Fibroblast of pulmonary artery (primary cell): Measurements from ENCODE around the gene SWI5.

Experiments used
- DNase-seq: peaks from one replicate; pipeline ENCODE4 v3.0.0-alpha.2; 2010; ENCODE audit warnings: low read depth
- H3K4me3 ChIP-seq: replicated peaks from 2 replicates; pipeline ENCODE4 v1.5.1; 2011; ENCODE audit warnings: low read depth, mild to moderate bottlenecking, control low read depth, low read length, moderate library complexity
- TF ChIP-seq, protein P1 (sequence below): IDR thresholded peaks from 2 replicates; pipeline ENCODE4 v1.5.1; 2011; ENCODE audit warnings: mild to moderate bottlenecking, control low read depth, low read length, inconsistent platforms; ENCODE audit errors: missing control alignments

The SWI5 gene

DNA sequence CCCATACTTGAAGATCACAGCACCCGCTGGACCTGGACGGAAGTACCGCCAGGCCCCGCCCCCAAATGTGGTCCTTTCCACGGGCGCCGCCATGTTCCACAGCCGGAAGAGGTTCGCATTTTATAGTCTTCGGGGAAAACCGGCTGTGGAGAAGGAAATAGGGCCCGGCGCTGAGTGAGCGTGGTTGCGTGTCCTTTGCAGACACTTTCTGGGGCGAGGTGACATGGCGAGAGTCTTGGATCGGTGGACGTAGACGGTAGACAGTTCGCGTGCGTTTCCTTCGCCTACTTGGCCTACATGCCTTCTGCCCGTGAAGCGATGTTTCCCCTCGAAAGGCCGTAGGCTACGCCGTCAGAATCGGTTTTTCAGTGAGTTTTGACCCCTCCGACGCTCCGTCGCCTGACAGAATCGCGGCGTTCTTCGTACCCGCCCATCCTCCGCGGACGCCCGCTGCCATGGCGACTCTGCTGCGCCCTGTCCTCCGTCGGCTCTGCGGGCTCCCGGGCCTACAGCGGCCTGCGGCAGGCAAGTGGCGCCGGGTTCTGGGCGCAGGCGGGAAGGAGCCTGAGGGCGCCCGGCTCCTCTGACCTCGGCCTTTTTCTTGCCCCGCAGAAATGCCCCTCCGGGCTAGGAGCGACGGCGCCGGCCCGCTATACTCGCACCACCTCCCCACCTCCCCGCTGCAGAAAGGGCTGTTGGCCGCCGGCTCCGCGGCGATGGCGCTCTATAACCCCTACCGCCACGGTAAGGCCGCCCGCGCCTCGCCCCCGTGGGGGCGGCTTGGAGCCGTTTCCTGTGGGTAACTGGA lies 46.5 kb downstream of the SWI5 start, which contains the start of the genes COQ4 and TRUB2:
COQ4 (plus strand) TSS at position 436 of the 808 bp plus-strand sequence; CDS start at position 456, 20 bp downstream.
TRUB2 (minus strand) TSS at position 44 of the 808 bp plus-strand sequence; CDS start at position 5, 39 bp downstream.
- peak; percentile 95 for DNase-seq
- TF ChIP-seq, protein P1, sequence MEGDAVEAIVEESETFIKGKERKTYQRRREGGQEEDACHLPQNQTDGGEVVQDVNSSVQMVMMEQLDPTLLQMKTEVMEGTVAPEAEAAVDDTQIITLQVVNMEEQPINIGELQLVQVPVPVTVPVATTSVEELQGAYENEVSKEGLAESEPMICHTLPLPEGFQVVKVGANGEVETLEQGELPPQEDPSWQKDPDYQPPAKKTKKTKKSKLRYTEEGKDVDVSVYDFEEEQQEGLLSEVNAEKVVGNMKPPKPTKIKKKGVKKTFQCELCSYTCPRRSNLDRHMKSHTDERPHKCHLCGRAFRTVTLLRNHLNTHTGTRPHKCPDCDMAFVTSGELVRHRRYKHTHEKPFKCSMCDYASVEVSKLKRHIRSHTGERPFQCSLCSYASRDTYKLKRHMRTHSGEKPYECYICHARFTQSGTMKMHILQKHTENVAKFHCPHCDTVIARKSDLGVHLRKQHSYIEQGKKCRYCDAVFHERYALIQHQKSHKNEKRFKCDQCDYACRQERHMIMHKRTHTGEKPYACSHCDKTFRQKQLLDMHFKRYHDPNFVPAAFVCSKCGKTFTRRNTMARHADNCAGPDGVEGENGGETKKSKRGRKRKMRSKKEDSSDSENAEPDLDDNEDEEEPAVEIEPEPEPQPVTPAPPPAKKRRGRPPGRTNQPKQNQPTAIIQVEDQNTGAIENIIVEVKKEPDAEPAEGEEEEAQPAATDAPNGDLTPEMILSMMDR = no peak
- H3K4me3 ChIP-seq = peak within 1 kb of the TSS; percentile 83

DNA sequence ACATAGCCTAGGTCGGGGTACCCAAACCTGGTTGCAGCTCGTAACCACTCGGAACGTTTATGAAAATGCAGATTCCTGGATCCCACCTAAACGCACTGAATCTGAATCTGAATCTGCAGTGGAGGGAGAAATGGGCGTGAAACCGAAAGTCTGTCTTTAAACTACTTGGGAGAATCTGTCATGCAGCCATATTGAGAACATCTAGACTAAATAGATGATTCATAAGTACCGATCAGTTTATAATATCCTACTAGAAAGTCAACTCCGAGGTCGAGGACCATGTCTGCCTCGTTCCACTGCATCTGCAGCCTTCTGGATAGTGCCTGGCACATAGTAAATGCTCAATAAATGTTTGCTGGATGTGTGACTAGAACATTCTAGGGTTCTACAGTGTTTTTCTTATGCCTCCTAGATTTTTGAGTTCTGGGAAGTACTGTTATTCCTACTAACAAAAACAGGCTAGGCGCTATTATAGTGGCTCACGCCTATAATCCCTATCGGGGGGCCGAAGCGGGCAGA lies 47.2 kb downstream of the SWI5 start:
- peak overlapping the region; percentile 83 for H3K4me3 ChIP-seq
- TF ChIP-seq, protein P1 = no peak
- DNase-seq = peak; percentile 30

DNA sequence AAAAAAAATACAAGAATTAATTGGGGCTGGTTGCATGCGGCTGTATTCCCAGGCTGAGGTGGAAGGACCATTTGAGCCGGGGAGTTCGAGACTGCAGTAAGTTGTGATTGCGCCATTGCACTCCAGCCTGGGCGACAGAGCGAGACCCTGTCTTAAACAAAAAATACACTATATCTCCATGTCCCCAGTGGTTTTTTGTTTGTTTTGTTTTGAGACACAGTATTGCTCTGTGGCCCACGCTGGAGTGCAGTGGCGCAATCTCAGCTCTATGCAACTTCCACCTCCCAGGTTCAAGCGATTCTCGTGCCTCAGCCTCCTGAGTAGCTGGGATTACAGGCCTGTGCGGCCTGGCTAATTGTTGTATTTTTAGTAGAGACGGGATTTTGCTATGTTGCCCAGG lies 47.7 kb downstream of the SWI5 start:
- no peak for DNase-seq
- peak overlapping the region; percentile 83 for H3K4me3 ChIP-seq
- TF ChIP-seq, protein P1 = no peak

DNA sequence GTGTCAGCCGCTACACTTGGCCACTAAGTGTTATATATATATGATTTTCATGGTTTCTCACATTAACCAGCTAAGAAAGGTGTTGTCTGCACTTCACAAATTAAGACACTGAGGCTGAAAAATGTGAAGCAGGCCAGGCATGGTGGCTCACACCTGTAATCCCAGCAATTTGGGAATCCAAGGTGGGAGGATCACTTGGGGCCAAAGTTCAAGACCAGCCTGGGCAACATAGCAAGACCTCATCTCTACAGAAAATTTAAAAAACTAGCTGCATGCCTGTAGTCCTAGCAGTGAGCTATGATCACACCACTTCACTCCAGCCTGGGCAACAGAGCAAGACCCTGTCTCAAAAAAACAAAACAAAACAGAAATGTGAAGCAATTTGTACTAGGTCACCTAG lies 48.3 kb downstream of the SWI5 start:
- no peak overlapping the region for H3K4me3 ChIP-seq
- DNase-seq = no peak
- TF ChIP-seq, protein P1 = no peak

DNA sequence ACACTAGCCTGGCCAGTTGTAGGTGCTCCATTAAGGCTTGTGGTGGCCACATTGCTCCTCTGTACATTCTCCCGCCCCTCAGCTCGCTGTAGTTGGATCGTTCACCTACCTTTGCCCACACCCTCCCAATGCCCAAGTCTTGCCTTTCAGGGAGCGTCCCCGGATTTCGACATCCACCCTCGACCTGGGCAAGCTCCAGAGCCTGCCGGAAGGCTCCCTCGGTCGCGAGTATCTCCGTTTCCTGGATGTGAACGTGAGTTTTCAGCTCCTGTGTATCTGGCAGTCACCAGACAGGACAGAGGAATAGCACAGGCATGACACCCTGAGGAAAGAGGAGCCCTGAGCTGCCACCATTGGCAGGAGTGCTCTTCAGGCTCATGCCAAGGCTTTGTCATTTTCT lies 49.6 kb downstream of the SWI5 start:
- no peak overlapping the region for H3K4me3 ChIP-seq
- TF ChIP-seq, protein P1 = no peak
- DNase-seq = no peak

GRCh38 chr9:128333451-128333869 lies 57.4 kb downstream of the SWI5 start:
- DNase-seq = no peak
- H3K4me3 ChIP-seq = no peak overlapping the region
- TF ChIP-seq, protein P1 = no peak
